Nephron (organoid): ENCODE data around the gene TAS1R2.

Experiments
- H3K27ac Mint-ChIP-seq, 3 experiments: 2 replicates each; pipeline ENCODE4 v1.8.0; 2020; ENCODE audit warnings: mixed read lengths in 3 of 3, mild to moderate bottlenecking in 2 of 3, moderate library complexity in 1 of 3
- H3K27me3 Mint-ChIP-seq: 2 replicates; pipeline ENCODE4 v1.8.0; 2021; ENCODE audit warnings: low read depth, mild to moderate bottlenecking, moderate library complexity, mixed read lengths
- H3K36me3 Mint-ChIP-seq: 2 replicates; pipeline ENCODE4 v1.8.0; 2020; ENCODE audit warnings: low read depth, mixed read lengths
- H3K4me1 Mint-ChIP-seq: 2 replicates; pipeline ENCODE4 v1.8.0; 2020; ENCODE audit warnings: mixed read lengths
- H3K4me3 Mint-ChIP-seq, 3 experiments: 2 replicates each; pipeline ENCODE4 v1.8.0; 2020; ENCODE audit warnings: mild to moderate bottlenecking in 3 of 3, mixed read lengths in 3 of 3, moderate library complexity in 2 of 3
- H3K9me3 Mint-ChIP-seq: 2 replicates; pipeline ENCODE4 v1.8.0; 2020; ENCODE audit warnings: mixed read lengths
- TF ChIP-seq, protein P1 (sequence below), 3 experiments: fragments of 200-600 bp; sonication (generic); IDR thresholded peaks; one replicate each; pipeline ENCODE4 v1.5.0; 2021; ENCODE audit warnings: antibody characterized with exemption in 3 of 3; ENCODE audit not compliant: unreplicated experiment in 3 of 3

The TAS1R2 gene

DNA sequence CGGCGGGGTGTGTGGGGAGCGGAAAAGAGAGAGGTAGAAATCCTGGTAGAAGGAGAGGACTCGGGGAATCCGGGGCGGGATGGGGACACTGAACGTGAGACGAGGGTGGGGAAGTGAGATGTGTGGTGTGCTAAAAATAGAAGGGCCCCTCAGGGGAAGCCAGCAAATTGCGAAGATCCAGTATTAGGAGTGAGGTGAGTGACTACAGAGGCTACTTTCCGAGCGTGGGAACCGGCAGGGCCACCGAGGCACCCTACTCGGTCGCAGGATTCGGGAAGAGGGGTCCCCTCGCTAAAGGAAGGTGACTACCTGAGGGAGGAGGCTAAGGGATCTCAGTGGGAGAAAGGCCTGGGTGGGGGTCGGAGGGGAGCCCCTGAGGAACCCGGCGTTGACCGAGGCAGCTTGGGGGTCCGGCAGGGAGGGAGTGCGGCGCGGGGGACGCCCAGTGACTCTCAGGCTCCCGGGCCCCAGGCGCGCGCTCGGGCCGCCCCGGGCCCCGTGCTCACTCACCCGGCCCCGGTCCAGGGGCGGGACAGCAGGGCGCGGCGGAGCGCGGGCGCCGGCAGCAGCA lies 42.6 kb upstream of the TAS1R2 start:
- no peaks in the 10 kb centered on the region for H3K9me3 Mint-ChIP-seq
- peak overlapping the region; percentile 98 to 99 (median 98) for H3K4me3 Mint-ChIP-seq
- peaks cover 68% of the 10 kb centered on the region for H3K4me1 Mint-ChIP-seq
- no peaks in the 10 kb centered on the region for H3K36me3 Mint-ChIP-seq
- H3K27ac Mint-ChIP-seq, result peak overlapping the region; percentile 100
- TF ChIP-seq, protein P1, sequence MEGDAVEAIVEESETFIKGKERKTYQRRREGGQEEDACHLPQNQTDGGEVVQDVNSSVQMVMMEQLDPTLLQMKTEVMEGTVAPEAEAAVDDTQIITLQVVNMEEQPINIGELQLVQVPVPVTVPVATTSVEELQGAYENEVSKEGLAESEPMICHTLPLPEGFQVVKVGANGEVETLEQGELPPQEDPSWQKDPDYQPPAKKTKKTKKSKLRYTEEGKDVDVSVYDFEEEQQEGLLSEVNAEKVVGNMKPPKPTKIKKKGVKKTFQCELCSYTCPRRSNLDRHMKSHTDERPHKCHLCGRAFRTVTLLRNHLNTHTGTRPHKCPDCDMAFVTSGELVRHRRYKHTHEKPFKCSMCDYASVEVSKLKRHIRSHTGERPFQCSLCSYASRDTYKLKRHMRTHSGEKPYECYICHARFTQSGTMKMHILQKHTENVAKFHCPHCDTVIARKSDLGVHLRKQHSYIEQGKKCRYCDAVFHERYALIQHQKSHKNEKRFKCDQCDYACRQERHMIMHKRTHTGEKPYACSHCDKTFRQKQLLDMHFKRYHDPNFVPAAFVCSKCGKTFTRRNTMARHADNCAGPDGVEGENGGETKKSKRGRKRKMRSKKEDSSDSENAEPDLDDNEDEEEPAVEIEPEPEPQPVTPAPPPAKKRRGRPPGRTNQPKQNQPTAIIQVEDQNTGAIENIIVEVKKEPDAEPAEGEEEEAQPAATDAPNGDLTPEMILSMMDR (IDR thresholded peaks at IDR 0.05; ENCODE audit: unreplicated experiment in 3 of 3), result no peak
- H3K27me3 Mint-ChIP-seq, result peaks cover 4% of the 10 kb centered on the region

- TF ChIP-seq, protein P1 (IDR thresholded peaks at IDR 0.05; ENCODE audit: unreplicated experiment in 3 of 3), result no peak
- H3K36me3 Mint-ChIP-seq, result no peaks in the 10 kb centered on the region
- peak overlapping the region; percentile 100 for H3K27ac Mint-ChIP-seq
- peaks cover 61% of the 10 kb centered on the region for H3K4me1 Mint-ChIP-seq
- peaks cover 4% of the 10 kb centered on the region for H3K27me3 Mint-ChIP-seq
- peak overlapping the region; percentile 98 to 99 (median 98) for H3K4me3 Mint-ChIP-seq
- H3K9me3 Mint-ChIP-seq, result no peaks in the 10 kb centered on the region
Observed at GRCh38 chr1:18901147-18901951, 41.9 kb upstream of the TAS1R2 start.

DNA sequence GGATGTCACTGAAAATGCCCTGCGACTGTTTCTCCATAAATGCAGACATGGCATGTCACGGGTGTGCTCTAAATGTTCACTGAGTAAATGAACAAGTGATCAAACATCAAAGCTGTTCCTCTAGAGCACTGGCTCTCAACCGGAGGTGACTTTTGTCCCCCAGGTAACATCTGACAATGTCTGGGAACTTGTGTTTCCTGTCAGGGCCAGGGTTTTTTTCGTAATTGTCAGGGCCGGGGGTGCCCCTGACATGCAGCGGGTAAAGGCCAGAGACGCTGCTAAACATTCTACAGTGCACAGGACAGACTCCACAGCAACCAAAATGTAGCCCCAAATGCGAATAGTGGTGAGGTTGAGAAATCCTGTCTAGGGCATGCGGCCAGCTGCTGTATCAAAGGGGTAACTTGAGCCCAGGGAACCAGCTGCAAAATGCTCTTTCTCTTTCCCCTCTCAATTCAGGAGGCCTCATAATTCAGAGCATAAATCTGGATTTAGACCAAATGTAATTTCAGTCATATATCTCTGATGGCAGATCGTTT lies 40.9 kb upstream of the TAS1R2 start:
- peaks cover 4% of the 10 kb centered on the region for H3K27me3 Mint-ChIP-seq
- no peaks in the 10 kb centered on the region for H3K9me3 Mint-ChIP-seq
- TF ChIP-seq, protein P1 (IDR thresholded peaks at IDR 0.05; ENCODE audit: unreplicated experiment in 3 of 3), result no peak
- H3K4me1 Mint-ChIP-seq, result peaks cover 52% of the 10 kb centered on the region
- H3K4me3 Mint-ChIP-seq, result peak overlapping the region; percentile 98 to 99 (median 98)
- peak overlapping the region; percentile 13 to 100 (median 43) for H3K27ac Mint-ChIP-seq
- H3K36me3 Mint-ChIP-seq, result no peaks in the 10 kb centered on the region

GRCh38 chr1:18899363-18900049 lies 40.0 kb upstream of the TAS1R2 start:
- Mint-ChIP-seq H3K9me3 (no peaks in the 10 kb centered on the region), H3K27me3 (peaks cover 4% of the 10 kb centered on the region), H3K27ac (peak overlapping the region in 2 of 3 experiments; percentile 13 to 100), H3K4me1 (peaks cover 54% of the 10 kb centered on the region), H3K36me3 (no peaks in the 10 kb centered on the region), H3K4me3 (peak overlapping the region; percentile 98 to 99 (median 98))
- TF ChIP-seq, protein P1 (IDR thresholded peaks at IDR 0.05; ENCODE audit: unreplicated experiment in 3 of 3), result no peak

DNA sequence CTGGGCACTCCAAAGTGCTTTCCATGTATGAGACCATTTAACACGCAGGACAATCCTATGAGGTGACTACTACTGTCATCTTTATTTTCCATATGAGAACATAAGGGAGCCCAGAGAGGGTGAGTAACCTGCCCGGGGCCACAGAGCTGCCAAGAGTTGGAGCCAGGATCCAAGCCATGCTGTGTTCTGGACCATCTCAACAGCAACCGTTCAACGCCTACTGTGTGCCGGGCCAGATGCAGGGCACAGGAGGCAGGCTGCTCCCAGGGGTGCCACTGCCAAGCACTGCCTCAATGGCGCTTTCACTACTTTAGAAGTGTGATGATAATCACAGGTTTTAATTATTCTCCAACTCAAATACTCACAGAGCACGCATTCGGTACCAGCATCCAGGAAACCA lies 39.1 kb upstream of the TAS1R2 start:
- Mint-ChIP-seq H3K27ac (no peak overlapping the region), H3K9me3 (no peaks in the 10 kb centered on the region), H3K4me3 (no peak overlapping the region), H3K27me3 (no peaks in the 10 kb centered on the region), H3K36me3 (no peaks in the 10 kb centered on the region), H3K4me1 (peaks cover 49% of the 10 kb centered on the region)
- TF ChIP-seq, protein P1 (IDR thresholded peaks at IDR 0.05; ENCODE audit: unreplicated experiment in 3 of 3), result no peak
